Uterus (tissue), 2 donors: Measurements from ENCODE around the gene IFIT2.

ENCODE experiments used
- POLR2A ChIP-seq, 2 donors: fragments of 450-650 bp; IDR thresholded peaks; one replicate each; pipeline ENCODE4 v1.6.1; 2016; ENCODE audit warnings: antibody characterized with exemption in 2 of 2, mild to moderate bottlenecking in 1 of 2, moderate library complexity in 1 of 2
- TF ChIP-seq, protein P1 (sequence below), 4 experiments: fragments of 200-600 bp in 2 of 4; fragments of 450-650 bp in 2 of 4; sonication (generic) in 2 of 4; IDR thresholded peaks; one replicate each; pipeline ENCODE4 v1.5.1; 2016 to 2019; ENCODE audit warnings: antibody characterized with exemption in 4 of 4, mild to moderate bottlenecking in 2 of 4, moderate library complexity in 1 of 4

DNA sequence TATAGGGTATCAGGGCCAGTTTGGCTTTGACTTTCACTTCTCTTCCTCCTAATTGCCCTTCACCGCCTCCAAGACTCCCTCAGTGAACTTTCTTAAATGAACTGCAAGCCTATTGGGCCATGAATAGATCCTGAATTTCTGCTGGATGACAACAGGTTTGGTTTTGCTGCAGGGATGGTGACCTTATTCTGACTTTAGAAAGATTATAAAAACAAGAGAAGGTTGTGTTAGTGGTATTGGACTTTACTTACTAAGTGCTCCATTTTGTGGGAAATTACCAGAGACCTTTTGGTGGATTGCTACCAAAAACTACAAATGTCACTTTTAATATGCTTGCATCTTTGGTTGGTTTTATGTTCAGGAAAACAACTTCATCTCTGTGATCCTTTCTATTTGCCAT is 38.8 kb upstream of the IFIT2 start:
- TF ChIP-seq, protein P1, sequence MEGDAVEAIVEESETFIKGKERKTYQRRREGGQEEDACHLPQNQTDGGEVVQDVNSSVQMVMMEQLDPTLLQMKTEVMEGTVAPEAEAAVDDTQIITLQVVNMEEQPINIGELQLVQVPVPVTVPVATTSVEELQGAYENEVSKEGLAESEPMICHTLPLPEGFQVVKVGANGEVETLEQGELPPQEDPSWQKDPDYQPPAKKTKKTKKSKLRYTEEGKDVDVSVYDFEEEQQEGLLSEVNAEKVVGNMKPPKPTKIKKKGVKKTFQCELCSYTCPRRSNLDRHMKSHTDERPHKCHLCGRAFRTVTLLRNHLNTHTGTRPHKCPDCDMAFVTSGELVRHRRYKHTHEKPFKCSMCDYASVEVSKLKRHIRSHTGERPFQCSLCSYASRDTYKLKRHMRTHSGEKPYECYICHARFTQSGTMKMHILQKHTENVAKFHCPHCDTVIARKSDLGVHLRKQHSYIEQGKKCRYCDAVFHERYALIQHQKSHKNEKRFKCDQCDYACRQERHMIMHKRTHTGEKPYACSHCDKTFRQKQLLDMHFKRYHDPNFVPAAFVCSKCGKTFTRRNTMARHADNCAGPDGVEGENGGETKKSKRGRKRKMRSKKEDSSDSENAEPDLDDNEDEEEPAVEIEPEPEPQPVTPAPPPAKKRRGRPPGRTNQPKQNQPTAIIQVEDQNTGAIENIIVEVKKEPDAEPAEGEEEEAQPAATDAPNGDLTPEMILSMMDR (IDR thresholded peaks at IDR 0.05), result no peak
- TF ChIP-seq POLR2A (IDR thresholded peaks at IDR 0.05), result no peak
